ENCODE data around the gene HS1BP3. TPM values are rescaled to one million over a fixed set of nuclear protein-coding genes. Genes with fewer than 3 reads are reported as not detected.

The HS1BP3 gene
- total RNA-seq, 1 donor, result 25.9 TPM

- H3K4me3 ChIP-seq (ENCODE audit: low read depth, low read length), result no peak overlapping the region
- TF ChIP-seq CTCF (IDR thresholded peaks at IDR 0.05; ENCODE audit: insufficient read depth, low read depth, low read length), result no peak
- DNase-seq (ENCODE audit: low read depth), result no peak
Measured at GRCh38 chr2:20594957-20595356, 55.9 kb downstream of the HS1BP3 start.

- no peak overlapping the region for H3K4me3 ChIP-seq (ENCODE audit: low read depth, low read length)
- DNase-seq (ENCODE audit: low read depth), result no peak
- TF ChIP-seq CTCF (IDR thresholded peaks at IDR 0.05; ENCODE audit: insufficient read depth, low read depth, low read length), result no peak
Measured at GRCh38 chr2:20594048-20594750, 56.7 kb downstream of the HS1BP3 start.

GRCh38 chr2:20593072-20594034 is 57.5 kb downstream of the HS1BP3 start:
- peak; percentile 97 for DNase-seq (ENCODE audit: low read depth)
- TF ChIP-seq CTCF (IDR thresholded peaks at IDR 0.05; ENCODE audit: insufficient read depth, low read depth, low read length), result no peak
- H3K4me3 ChIP-seq (ENCODE audit: low read depth, low read length), result no peak overlapping the region

GRCh38 chr2:20592106-20593071 is 58.5 kb downstream of the HS1BP3 start:
- H3K4me3 ChIP-seq (ENCODE audit: low read depth, low read length), result no peak overlapping the region
- TF ChIP-seq CTCF (IDR thresholded peaks at IDR 0.05; ENCODE audit: insufficient read depth, low read depth, low read length), result no peak
- no peak for DNase-seq (ENCODE audit: low read depth)

- no peak for DNase-seq (ENCODE audit: low read depth)
- TF ChIP-seq CTCF (IDR thresholded peaks at IDR 0.05; ENCODE audit: insufficient read depth, low read depth, low read length), result no peak
- H3K4me3 ChIP-seq (ENCODE audit: low read depth, low read length), result no peak overlapping the region
Measured at GRCh38 chr2:20590704-20591515, 60.0 kb downstream of the HS1BP3 start.
